ENCODE measurements around the gene KRTAP6-3.

GRCh38 chr21:30642564-30642963 is 50.3 kb downstream of the KRTAP6-3 start, which contains the start of gene KRTAP20-3:
- TF ChIP-seq ARNTL (CRISPR knock-in tag; IDR thresholded peaks at IDR 0.05; ENCODE audit: borderline replicate concordance, low read depth) (no peak), RARB (CRISPR knock-in tag; IDR thresholded peaks at IDR 0.05) (no peak), OSR1 (CRISPR knock-in tag; IDR thresholded peaks at IDR 0.05) (no peak), ZNF70 (CRISPR knock-in tag; IDR thresholded peaks at IDR 0.05) (no peak), ZFP3 (CRISPR knock-in tag; IDR thresholded peaks at IDR 0.05) (no peak), PPARA (CRISPR knock-in tag; IDR thresholded peaks at IDR 0.05; ENCODE audit: borderline replicate concordance) (no peak), TSHZ2 (CRISPR knock-in tag; IDR thresholded peaks at IDR 0.05) (no peak), CSRNP3 (CRISPR knock-in tag; IDR thresholded peaks at IDR 0.05) (no peak), ESRRG (CRISPR knock-in tag; IDR thresholded peaks at IDR 0.05) (no peak)
